ENCODE measurements around the gene IFNGR2.

- no peak for TF ChIP-seq CTCF (conservative IDR thresholded peaks at IDR 0.05 in 1 of 2, IDR thresholded peaks at IDR 0.05 in 1 of 2; ENCODE audit: low read depth in 1 of 2, low read length in 2 of 2)
- TF ChIP-seq EZH2 (IDR thresholded peaks at IDR 0.05; ENCODE audit: low read length, missing control alignments): no peak
These were observed 1.6 kb upstream of the IFNGR2 start for GRCh38 chr21:33401630-33401992.
